COLO668 (cell line): Measurements from ENCODE around the gene CDC25B.
A peak's percentile ranks its signal among the peaks of the same experiment; 100 is the strongest.

Experiments
- DNase-seq: peaks from one replicate; lab custom pipeline; 2025; ENCODE audit not compliant: unreplicated experiment; lab: John Stamatoyannopoulos, UW

CDC25B gene

GRCh38 chr20:3763671-3764601, 32.2 kb upstream of the CDC25B start:
- DNase-seq, result no peak

- DNase-seq, result no peak
These were observed 31.5 kb upstream of the CDC25B start for GRCh38 chr20:3764659-3765058.

GRCh38 chr20:3765171-3765882, 30.8 kb upstream of the CDC25B start:
- peak; percentile 21 for DNase-seq

DNA sequence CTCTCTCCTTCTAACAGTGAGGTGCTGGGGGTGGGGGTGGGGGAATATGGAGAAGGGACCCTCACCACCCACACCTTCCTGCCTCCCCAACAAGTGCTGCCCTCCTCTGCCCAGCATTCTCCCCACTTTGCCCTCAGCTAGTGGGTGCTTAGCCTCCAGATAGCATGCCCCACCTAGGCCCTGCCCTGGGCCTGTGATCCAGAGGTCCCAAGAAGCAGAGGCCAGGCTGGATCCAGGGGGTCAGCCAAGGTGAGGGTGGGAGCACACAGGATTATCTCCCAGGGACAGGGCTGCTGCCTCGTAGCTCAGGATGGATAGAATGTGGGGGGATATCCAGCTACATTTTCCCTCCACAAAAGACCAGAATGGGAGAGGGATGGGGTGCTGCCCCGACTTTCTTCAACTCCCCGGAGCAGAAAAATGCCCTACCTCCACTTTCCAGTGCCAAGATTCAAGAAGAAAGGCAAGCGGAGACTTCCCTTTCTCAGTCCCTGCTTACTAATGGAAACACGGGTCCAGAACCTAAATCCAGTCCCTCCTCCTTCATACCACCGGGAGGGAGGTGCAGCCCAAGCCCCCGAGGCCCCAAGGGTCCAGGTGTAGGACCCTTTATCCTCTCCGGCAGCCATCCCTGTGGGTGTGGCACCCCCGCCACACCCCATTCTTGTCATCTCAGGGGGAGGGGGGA, 29.5 kb upstream of the CDC25B start:
- DNase-seq, result no peak

GRCh38 chr20:3767110-3767426, 29.0 kb upstream of the CDC25B start:
- peak; percentile 20 for DNase-seq

GRCh38 chr20:3767427-3768341, 28.4 kb upstream of the CDC25B start, which contains the start of gene ADISSP:
Gene ADISSP (minus strand): TSS chr20:3767753. CDS start chr20:3760100, 7,653 bp downstream.
- DNase-seq, result peak; percentile 99

DNA sequence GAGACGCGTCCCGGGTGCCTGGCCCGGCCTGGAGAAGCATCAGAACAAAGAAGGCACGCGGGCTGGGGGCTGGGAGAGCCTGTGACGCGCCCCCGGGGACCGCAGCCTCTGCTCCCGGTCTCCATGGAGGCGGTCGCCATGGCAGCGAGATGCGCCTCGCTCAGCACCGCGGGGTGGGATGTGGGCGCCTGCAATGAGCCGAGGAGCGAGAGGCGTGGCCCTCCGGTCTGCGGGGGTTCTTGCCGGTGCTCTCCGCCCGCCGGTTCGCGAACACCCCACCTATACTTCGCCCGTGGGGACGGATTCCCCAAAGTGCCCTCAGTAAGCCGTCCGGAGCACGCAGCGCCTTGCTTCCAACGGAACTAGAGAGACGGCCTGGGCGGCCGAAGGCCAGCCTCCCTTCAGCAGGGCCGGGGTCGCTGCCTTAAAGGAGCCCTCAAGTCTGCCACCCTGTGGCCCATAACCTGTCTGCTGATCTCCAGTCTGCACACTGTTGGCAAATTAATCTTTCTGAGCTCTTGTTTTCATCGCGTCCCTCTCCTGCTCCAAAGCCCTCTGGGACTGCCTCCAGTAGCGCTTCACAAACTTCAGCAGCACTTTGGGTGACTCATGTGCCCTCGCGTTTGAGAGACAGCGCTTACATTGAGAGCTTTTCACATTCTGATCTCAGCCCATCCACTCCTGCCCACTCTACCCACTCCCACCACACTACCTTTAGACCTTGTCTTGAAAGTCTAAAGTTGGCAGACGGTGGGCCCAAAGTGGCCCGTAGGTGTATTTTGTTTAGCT, 27.6 kb upstream of the CDC25B start:
- DNase-seq, result peak; percentile 91

DNA sequence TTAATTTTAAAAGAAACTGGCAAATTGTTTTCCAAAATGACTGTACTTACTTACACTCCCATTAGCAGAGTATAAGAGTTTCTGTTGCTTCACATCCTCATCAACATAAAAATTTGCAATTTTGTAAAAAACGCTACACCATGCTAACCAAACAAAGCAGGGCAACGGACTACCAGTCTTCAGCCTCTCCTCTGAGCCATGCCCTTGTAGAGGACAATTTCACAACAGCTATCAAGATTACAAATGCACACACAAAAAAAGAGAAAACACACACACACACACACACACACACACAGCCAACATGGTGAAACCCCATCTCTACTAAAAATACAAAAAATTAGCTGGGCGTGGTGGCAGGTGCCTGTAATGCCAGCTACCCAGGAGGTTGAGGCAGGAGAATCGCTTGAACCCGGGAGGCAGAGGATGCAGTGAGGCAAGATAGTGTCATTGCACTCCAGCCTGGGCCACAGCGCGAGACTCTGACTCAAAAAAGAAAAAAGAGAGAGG, 24.5 kb upstream of the CDC25B start:
- DNase-seq, result no peak

DNA sequence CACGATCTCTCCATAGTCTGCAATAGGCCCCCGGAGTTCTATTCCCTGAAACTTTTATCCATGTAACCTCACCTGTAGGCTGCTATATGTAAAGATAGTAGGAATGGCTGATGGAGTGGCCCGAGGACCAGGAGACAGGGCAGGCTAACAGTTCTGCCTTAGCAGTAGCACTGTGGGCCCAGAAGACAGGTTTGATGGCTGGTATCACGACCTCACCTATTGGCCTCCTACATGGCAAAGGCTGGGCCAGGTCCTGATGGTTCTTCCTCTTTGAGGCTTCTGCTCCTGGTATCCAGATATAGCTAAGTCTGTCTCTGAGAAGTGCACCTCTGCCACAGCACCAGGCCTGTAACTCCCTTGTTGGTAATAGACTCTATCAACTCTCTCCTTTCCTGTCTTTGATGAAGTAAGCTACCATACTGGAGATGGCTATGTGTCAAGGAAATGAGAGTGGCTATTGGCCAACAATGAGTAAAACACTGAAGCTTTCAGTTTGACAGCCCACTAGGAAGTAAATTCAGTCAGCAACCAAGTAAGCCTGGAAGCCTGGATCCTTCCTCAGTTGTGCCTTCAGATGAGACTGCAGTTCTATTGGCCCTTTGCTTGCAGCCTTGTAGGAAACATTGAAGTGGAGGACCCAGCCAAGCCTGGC, 20.5 kb upstream of the CDC25B start:
- DNase-seq, result no peak

- DNase-seq, result no peak
These were observed 18.8 kb upstream of the CDC25B start for GRCh38 chr20:3777381-3777715.

- peak; percentile 55 for DNase-seq
These were observed 18.1 kb upstream of the CDC25B start for GRCh38 chr20:3777716-3778629.

- no peak for DNase-seq
These were observed 17.1 kb upstream of the CDC25B start for GRCh38 chr20:3778976-3779375.

DNA sequence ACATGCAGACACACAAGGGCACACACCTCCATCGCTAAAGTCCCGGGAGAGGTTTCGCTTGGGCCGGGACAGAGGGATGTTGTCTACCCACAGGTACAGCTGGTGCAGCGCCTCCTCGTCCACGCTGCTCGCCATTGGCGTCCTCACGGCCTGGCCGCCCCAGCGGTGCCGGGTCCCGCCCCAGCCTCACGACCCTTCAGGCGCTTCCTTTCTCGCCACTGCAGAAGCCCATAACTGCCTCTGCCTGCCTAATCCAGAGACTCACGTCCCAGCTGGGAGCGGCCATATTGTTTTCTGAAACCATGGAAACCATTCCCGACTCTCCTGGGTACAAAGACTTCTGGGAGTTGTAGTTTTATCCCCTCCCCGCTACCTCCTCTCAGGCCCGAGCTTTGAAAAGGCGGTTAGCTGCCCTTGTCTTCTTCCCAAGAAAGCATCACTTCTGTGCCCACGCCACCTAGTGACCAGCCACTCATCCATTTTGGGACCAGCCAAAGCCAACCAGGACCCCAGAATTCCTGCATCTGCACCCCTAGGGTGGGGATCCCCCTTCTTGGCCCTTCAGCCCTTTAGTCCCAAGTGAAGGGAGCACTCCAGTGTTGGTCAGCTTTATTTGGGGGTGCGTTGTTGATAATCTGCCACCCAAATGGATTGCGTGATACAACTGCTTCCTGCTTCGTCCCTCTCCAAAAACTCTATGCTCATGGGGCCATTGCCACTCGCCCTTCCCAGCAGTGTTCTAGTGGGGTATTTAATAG, 14.8 kb upstream of the CDC25B start, which contains the start of gene SPEF1:
Gene SPEF1, minus strand, starts transcription at position 296 of the 758 bp plus-strand sequence. Its CDS starts 161 bp downstream, at position 135.
- peak; percentile 88 for DNase-seq

DNA sequence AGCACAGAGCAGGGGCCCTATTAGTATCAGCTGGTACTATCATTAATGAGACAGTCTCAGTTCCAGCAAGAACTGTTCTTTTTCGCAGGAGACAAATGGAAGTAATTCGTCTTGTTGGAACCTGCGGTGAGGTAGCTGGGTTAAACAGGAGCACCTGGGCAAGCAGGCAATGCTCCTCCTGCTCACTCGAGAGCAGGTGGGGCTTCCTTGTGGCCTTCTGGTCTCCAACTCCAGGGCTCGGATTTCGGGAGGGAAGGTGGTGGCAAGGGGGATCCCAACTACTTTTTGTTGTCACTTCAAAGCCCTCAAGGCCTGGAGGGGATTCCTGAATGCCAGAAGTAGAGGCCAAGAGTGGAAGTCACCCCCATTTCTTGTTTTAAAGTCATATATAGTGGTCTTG, 13.5 kb upstream of the CDC25B start:
- DNase-seq, result no peak

DNA sequence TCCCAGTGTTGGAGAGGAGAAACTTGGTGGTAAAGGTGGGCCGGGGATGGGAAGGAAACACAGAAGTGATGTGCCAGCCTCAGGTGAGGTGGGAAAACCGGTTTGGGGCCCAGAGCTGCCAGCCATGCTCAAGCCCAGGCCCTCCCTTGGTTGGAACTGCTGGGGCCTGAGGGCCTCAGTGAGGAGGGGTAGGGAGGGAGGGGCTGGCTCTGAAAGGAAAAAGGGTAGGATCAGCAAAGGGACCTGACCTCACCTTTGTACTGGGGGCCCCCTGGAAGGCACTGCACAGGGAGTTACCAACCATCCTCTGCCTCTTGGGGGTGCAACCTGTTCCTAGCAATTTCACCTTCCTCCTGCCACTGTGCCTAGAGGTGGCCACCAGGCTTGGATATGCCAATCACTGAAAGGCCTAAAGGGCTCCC, 13.0 kb upstream of the CDC25B start:
- peak; percentile 26 for DNase-seq

DNA sequence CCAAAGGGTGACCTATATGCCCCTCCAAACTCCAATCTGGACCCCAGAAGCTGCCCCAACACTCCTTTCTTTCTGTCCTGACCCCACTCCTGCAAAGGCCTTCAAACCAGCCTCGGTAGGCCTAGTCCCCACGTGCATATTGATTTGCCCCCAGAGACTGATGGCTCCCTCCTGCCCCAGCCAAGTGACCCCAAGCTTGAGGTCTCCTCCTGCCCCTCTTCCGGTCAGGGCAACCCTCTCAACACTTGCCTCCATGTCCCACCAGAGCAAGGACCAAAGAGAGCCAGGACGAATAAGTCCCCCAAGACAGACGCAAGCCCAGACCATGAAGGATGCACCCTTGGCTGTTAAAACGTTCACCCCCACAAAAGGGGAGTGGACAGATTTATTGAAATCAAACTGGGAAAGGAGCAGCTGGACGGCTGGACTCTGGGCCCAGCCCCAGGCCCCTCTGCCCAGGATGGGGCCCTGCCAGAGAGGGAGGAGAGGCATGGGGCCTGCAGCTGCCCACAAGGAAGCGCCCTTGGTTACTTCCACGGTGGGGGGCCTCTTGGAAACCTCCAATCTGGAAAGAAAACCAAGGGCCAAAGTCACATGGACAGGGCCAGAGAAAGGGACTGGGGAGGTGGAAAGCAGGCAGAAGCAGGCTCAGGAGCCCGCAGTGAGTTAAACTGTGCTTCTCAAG, 12.5 kb upstream of the CDC25B start:
- no peak for DNase-seq
